Measurements from ENCODE around the gene ADAP1.
"Not testable (repeated sequence)": the region's sequence is repeated elsewhere in the genome, so short reads cannot be mapped to it uniquely, and the experiment has no call there.

Gene ADAP1

DNA sequence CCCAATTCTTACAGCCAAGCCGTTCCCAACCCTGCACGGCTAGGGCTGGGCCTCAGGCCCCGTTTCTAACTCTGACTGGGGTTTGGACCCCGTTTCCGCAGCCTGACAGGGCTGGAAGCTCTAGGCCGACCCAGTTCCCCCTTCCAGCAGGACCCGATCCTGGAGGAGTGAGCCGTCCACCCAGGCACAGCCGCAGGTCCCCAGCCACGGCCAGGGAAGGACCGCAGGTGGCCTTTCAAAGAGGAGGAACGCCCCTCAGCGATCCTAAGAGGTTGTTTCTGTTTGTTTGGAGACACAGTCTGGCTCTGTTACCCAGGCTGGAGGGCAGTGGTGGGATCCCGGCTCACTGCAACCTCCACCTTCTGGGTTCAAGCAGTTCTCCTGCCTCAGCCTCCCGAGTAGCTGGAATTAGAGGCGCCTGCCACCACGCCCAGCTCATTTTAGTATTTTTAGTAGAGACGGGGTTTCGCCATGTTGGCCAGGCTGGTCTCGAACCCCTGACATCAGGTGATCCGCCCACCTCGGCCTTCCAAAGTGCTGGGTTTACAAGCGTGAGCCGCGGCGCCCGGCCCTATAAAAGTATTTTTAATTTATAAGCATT lies 78.9 kb downstream of the ADAP1 start:
- no peak for DNase-seq

DNA sequence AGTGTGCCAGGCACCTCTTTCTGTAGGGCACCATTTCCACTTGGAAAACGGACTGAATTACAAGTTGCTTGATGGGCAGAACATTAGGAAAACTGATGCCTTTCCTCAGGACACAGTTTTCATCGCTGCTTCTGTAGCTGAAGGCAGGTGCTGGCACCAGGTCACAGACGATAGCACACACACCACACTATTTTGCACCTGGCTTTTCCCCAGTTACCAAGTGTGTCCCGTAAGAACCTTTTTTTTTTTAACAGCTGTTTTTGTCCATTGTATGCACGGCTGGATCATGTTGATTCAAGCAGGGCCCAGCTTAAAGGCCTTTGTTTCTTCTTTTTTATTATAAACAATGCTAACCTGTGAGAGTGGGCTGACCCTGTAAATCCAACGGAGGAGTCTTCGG lies 79.4 kb downstream of the ADAP1 start:
- DNase-seq: no peak

DNA sequence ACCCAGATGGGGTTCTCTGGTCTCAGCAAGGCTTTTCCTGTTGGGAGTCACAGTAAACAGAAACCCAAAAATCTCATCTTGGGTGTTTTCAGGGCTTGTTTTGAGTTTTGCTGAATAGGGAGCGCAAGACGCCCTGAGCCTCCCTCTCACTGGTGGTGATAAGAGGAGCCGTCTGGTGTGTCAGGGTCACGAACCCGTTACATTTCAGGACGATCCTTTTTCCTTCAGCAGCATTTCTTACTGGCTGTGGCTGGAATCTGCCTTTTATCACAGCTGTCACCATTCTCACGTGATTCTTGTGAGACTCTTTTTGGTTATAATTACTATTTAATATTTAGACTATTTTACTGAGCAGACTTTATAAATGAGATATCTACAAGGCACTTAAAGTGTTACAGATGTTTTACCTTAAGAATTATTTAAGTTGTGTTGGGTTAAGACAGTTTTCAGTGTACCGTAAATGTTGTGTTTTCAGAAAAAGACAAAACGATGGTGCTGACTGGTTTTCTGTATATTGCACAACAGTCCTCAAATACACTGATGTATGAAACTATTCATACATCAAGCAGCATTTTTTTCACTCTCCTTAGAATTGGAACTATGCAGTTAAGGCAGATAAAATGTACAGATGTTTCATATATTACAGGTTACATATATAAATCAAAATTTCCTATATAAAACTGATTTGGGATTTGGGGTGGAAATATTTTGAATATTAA lies 80.3 kb downstream of the ADAP1 start:
- no peak for DNase-seq

DNA sequence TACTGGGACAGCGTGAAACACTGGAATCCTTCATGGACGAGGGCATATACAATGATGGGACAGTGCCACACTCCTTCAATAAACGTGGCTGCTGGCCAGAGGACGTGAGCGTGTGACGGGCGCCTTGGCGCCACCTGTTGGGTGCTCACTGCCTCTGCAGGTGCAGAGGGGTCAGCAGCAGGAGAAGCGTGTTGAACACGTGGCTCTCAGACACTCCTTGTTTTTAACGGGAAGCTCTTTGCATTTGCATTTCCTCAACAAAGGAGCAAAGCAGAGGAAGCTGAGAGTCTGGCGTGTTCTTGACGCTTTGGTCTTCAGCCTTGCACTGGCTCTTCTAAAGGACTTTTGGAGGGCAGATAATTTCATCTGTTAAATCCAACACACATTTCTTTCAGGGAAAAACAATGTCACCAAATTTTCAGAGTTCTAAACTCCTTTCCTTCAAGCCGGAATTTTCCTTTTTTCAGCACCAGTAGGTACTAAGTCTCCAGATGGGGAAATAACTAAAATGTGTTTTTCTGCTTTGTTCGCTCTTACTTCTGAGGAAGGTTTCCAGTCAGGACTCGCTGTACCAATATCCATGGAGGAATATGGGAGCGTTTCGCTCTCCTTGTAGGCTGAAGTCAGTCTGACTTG lies 81.0 kb downstream of the ADAP1 start:
- DNase-seq: peak; percentile 78 to 79

DNA sequence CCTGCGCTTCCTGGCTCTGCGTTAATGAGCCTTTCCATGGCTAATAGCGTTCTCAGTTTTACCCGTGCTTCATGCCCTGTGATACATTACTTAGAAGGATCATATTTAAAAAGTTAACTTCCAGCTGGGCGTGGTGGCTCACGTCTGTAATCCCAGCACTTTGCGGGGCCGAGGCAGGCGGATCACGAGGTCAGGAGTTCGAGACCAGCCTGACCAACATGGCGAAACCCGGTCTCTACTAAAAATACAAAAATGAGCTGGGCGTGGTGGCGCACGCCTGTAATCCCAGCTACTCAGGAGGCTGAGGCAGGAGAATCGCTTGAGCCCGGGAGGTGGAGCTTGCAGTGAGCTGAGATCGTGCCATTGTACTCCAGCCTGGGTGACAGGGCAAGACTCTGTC lies 81.8 kb downstream of the ADAP1 start:
- DNase-seq: not testable (repeated sequence)

DNA sequence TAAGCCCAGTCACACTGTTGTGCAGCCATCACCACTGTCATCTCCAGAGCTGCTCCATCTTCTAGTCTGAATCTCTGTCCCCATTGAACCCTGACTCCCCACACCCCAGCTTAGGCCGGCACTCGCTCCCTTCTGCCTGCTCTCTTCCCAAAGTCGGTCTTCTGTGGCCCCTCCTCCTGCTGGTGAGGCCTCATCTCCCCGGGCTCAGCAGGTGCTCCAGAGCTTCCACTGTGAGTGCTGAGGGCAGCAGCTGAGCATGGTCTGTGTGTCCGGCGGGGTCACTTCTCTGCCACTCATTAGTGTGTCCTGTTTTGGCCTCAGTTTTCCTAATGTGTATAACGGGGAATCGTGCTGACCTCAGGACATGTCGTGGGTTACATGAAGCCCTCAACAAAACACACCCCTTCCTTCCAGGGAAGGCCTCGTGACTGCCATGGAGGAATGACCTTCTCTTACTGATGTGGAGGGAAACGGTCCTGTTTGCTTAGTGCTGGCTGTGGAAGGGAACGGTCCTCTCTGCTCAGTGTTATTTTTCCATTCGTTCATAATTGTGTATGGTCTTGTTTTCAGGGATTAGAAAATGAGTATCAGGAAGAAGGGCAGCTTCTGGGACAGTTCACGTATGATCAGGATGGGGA lies 82.5 kb downstream of the ADAP1 start:
- DNase-seq: no peak

DNA sequence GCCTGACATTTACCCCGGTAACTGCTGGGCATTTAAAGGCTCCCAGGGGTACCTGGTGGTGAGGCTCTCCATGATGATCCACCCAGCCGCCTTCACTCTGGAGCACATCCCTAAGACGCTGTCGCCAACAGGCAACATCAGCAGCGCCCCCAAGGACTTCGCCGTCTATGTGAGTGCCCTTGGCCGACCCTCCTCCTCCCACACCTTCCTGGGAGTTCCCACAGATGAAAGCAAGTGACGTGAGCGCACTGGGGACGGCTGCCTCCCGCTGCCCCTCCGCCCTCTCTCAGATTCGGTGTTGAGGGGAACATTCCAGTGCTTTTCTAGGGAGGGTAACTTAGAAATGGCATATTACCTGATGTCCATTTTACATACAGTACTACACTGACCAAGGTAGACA lies 85.1 kb downstream of the ADAP1 start:
- DNase-seq: no peak

DNA sequence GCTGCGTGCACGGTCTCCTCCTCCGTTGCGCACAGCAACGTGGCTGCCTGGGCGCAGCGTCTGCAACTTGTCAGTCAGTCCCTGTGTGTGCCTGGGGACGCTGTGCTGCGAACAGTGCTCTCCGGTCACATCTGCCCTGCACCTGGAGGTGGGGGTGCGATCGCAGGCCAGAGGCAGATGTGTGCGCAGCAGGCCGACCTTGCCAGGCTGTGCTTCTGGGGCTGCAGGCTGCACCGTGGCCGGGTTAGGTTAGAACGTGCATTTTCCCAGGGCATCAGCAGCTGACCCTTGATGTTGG lies 86.3 kb downstream of the ADAP1 start:
- no peak for DNase-seq

DNA sequence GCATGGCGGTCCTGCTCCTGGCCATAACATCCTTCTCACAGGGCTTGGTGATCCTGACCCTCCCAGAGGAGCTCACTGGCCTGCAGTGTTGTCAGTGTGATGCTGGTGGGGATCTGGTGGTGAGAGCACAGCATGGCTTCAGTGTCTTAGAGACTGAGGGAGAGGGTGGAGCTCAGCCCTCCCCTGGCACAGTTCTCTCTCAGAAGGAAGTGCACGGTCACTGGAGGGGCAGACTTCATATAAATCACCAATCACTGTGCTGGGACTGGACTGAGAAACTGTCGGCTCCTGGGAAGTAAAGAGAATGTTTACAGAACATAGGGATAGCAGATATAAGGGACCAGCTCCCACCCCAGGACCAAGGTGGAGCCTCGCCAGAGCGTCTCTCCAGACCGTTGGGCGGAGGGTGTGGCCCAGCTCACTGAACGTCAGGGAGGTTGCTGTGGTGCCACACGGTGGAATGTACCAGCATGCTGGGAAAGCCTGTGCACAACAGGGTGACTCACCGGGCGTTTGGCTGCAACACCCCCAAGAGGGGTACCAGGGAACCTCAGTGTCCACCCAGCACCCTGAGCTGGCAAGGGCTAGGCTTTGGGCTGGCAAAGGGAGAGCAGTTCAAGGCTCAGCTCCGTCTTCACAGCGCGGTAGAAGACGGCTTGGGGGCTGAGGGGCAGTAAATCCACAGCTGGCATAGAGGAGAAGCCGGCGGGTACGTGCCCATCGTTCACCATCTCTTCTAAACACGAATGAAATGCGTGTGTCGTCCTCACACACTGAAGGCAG lies 86.9 kb downstream of the ADAP1 start:
- DNase-seq: no peak

DNA sequence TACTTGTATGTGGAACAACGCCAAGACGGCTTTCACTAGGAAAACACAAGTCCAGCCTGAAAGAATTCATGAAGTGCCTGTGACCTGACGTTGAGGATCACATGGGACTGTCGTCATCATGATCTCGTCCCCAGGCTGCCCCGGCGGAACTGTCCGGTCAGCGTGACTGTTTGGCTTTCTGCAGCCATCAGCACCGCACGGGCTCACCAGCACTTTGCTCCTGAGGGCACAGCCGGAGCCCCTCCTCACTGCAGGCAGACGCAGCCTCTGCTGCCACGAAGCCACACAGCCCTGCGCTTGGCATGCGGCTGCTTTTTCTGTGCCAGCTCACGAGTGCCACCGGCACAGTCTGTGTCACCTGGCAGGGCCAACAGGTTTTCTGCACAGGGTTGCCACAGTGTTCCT lies 87.5 kb downstream of the ADAP1 start:
- no peak for DNase-seq

DNA sequence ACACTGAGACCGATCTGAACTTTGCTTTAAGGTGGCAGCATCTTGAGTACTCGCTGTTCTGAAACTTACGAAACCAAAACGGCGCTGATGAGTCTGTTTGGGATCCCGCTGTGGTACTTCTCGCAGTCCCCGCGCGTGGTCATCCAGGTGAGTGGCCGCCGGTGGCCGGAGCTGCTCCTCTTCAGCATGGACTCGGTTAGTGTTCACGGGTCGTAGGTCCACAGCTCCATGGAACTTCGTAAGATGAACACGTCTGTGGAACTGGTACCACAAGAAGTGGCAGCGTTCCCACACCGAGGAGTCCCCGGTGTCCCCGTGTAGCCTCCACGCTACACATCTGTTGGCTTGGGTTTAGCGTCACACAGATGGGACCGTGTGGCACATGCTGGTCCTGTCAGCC lies 88.6 kb downstream of the ADAP1 start:
- DNase-seq: no peak

DNA sequence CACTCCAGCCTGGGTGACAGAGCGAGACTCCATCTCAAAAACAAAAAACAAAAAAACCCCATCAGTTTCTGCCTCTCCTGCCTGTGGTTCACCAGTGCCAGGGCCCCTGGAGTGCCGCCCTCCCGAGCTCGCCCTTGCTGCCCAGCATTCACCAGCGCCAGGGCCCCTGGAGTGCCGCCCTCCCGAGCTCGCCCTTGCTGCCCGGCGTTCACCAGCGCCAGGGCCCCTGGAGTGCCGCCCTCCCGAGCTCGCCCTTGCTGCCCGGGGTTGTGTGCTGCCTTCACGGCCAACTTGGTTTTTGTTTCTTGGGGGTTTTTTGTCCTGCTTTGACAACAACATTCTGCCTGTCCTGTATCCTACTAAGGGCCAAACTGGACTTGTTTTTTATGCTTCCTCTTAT lies 91.4 kb downstream of the ADAP1 start:
- DNase-seq: no peak

DNA sequence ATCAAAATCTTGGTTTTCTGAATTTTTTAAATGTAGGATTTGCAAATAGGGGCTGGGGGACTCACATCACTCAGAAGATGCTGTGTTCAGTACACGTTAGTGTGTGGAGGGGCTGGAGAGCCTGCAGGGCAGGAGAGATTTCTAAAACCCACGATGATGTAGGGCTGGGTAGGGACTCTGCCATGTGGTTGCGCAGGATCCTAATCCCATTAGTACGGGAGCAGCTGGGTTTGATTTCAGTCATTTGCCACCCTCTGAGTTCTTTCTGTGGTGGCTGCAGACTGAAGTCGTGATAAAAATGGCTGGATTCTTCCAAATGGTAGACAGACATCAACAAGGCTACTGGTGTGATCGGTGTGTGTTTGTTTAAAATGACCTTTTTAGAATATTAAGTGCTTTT lies 92.3 kb downstream of the ADAP1 start:
- DNase-seq: no peak

DNA sequence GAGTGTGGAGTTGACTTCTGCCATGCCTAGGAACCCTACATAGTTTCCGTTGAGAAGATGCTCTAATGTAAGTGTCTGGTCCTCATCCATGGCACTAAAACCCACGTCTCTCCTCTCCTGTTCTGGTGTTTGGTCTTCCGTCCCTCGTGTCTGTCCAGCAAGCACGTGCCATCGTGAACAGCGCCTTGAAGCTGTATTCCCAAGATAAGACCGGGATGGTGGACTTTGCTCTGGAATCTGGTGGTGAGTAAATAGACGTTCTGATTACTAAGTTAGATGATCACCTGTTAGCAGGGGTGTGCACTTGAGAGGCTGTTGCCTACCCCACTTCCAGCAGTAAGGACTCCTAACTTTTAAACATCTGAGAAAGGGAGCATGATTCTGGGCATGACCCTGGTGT lies 93.3 kb downstream of the ADAP1 start:
- no peak for DNase-seq

DNA sequence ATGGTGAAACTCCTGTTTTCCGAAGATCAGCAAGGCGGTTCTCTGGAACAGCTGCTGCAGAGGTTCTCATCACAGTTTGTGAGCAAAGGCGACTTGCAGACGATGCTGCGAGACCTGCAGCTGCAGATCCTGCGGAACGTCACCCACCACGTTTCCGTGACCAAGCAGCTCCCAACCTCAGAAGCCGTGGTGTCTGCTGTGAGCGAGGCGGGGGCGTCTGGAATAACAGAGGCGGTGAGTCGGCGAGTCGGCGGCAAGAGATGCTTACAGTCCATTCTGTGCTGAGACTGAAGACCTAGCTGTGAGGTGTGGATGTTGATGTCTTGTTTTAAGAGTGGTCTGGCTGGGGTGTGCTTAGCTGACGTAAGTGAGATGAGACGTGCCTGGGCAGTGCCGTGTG lies 94.3 kb downstream of the ADAP1 start:
- no peak for DNase-seq

DNA sequence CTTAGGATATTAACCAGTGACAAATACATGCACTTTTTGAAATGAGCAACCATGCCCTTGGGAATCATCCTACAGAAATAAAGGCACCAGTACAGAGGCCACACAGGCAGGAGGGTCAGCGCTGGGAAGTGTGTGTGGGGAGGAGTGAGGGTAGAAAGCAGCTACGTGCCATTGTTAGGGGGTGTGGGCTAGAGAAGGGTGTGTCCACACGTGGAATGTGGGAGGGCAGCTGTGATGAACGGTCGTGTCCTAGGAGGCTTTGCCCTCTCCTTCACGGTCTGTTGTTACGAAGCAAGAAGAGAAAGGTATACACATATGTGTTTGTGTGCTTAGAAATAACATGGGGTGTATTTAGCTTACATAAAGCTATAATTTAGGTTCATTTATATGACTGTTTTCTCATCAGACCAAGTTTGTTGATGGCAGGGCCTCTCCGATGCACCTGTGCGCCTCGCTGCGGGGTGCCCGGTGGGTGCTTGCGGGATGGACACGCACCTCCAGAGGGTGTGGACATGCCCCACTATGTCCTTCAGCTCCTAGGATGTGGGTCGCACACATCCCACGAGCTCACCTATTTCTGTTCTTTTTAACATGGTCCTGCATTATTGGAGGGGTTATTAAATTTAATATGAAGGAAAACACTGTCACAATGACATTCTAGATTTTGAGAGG lies 95.0 kb downstream of the ADAP1 start:
- no peak for DNase-seq

DNA sequence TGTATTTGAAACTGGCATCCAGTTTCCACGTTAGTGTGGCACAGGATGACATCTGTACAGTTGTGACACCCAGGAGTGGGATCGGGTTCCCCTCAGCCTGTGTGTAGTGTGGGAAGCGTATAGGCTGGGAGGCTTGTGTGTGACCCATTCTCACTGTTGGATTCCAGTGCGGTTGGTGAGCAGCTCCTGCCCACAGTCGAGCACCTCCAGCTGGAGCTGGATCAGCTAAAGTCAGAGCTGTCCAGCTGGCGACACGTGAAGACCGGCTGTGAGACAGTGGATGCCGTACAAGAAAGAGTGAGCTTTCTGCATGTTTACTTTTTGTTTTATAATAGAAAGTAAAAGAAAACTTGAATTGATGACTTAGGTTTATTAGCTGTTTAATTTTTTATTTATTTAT lies 96.8 kb downstream of the ADAP1 start:
- DNase-seq: no peak

DNA sequence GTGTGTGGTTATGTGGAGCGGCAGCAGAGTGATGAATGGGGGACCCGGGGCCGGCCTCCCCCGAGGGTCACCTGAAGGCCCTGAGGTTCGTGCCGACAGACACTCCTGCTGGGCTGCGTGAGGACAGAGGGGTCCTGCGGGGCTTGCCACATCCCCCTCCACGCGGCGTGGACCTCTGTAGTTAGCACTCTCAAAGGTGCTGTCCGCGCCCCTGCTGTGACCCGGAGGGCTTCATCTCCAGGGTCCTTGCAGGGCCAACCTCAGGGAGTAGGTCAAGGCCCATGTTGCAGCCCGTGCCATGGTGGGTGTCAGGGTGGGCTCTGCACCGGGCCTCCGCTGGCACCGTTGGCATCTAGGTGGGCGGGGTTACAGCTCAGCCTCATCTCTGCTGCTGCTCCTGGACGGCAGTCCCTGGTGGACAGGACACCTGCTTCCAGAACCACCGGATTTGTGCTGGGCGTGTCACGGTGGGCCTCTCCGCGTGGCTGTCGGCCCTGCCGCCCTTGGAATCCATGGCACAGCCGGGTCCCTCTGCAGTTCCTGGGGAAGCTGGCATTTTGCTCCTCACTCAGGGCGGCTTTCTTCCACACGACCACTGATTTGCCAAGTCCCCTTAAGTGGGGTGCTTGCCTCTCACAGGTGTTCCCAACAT lies 97.9 kb downstream of the ADAP1 start:
- DNase-seq: no peak

DNA sequence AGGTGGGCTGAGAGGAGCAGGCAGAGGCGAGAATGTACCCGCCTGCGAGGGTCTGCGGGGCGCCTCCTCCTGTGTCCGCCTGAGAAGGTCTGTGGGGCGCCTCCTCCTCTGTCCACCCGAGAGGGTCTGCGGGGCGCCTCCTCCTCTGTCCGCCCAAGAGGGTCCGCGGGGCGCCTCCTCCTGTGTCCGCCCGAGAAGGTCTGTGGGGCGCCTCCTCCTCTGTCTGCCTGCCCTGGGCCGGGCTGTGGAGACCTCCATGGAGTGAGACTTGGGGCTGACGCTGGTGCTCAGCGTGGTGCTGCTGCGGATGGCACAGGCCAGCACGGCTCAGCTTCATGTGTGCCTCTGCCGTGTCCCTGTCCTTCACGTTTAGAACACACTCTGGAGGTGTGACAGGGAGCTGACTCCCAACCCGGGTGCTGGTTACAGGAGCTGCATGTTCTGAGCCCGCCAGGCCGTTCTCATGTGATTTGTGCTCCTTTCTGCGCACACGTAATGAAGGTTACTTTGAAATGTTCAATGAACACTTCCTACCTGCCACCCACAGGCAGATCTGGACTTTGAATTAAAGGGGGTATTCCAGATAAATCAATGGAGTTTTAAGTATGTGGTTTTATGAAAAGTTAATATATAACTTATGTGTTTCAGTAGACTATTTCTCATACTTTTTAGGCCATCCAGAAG lies 98.7 kb downstream of the ADAP1 start:
- DNase-seq: no peak

DNA sequence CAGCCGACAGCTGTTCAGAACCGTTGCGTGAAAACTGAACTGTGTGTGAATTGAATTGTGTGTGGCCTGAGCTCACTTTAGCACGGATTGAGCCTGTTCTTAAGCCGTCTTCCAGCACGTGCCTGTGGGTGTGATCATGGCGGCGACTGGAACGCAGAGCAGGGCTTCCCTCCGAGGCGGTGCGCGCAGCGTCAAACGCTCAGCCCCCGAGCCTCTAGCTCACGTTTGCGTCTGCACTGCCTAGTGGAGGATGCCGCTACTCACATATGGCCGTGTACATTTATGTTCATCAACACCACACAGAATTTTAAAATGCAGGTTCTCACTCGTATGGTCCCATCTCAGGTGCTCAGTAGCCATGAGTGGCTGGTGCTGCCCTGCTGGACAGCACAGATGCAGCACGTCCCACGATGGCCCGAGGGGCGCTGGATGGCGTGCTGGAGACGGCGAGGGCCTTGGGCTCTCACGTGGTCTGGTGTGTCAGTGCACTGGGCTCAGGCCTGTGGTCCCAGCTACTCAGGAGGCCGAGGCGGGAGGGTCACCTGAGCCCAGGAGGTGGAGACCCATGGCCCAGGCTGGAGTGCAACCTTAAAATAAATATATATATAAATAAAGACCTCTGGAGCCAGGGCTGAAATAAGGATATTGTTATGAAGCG lies 100.2 kb downstream of the ADAP1 start:
- DNase-seq: no peak

All from CD4-positive, alpha-beta T cell treated with Interleukin-1 beta for 1 hour (primary cell).